AML-193 (cell line): ENCODE results near the gene CCDC188.
"Not testable (repeated sequence)": the region's sequence is repeated elsewhere in the genome, so short reads cannot be mapped to it uniquely, and the experiment has no call there.

Experiments
- DNase-seq, 2 experiments: peaks; one replicate each; lab custom pipeline; 2025; lab: John Stamatoyannopoulos, UW

Gene CCDC188

DNA sequence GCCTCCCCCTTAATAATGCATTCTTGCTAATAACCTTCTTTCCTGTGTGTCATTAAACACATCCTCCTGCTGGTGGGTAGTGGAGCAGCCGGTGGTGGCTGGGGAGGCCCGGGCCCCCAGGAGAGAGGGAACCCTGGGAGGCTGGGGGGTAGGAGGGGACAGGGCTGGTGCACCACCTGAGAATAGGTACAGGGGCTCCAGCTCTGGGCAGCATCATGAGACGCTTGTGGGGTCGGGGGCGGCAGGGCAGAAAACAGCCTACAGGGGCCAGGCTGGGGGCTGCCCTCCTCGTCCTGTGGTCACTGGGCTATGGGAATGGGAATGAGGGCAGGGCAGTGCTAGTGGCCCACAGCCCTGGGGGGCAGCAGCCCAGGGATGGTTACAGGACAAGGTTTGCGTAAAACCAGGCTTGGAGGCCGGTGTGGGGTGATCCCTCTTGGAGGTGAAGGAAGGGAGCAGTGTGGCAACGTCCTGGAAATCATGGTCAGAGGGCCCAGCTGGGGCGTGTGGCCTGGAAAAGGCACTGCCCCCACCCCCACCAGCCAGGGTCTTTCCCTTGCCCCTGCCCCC lies 18.5 kb upstream of the CCDC188 start:
- DNase-seq: no peak

DNA sequence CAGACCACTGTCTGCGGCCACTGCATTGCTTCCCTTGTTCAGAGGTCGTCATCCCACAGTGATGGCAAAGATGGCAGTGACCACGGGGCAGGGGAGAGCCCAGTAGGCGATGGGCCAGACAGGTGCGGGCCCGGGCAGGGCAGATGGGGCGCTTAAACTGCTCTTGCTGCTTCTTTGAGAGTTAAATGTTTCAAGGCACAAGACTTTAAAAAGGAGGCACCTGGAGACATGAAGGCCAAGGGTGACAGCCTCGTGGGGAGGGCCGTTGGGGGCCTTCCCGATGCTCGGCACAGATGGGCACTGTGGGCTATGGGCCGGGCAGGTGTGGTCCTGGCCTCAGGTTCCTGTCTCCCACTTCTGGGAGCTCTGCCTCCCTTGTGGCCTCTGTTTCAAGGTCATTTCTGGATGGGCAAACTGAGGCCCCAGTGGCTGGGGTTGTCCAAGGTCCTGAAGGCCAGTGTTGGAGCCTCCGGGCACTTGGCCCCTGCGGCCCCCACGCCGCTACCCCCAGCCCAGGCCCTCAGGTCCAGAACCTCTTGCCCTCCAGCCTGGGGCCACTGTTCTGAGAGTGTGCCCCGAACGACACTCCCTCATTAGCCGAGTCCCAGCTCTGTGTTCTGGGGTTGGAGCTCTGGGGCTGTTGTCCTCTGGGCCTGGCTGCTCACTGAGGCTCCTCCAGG lies 16.9 kb upstream of the CCDC188 start:
- DNase-seq: no peak

DNA sequence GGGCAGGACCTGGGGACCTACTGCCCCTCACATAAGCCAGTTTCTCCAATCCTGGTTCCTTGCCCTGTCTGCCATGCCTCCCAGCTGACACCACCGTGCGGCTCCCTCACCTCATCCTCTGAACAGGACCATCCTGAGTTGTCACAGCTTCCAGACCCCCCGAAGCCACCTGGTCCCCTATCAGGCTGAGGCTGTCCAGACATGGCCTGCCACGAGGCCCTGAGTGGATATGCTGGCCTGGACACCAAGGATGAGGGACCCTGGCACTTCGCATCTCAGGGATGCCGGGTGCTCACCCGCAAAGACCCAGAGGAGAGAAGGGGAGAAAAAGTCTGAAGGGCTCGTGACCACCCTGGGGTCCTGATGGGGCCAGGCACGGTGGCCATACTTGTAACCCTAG lies 15.8 kb upstream of the CCDC188 start:
- no peak for DNase-seq

DNA sequence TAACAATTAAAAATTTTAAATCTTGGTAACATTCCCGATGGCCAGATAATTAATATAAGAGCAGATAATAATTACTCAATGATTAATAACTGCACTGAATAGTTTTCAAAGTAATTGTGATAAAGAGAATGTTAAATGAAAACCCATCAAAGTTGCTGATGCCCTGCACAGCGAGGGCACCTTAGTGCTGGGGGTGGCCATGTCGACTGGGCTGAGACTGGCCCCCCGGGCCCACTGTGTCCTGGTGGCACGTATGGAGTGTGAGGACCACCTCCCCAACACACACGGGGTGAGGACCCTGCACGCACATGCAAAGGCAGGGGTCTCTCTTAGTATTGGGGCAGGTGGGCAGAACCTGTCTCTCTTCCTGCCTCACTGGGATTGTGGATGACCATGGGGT lies 15.1 kb upstream of the CCDC188 start:
- DNase-seq: no peak

DNA sequence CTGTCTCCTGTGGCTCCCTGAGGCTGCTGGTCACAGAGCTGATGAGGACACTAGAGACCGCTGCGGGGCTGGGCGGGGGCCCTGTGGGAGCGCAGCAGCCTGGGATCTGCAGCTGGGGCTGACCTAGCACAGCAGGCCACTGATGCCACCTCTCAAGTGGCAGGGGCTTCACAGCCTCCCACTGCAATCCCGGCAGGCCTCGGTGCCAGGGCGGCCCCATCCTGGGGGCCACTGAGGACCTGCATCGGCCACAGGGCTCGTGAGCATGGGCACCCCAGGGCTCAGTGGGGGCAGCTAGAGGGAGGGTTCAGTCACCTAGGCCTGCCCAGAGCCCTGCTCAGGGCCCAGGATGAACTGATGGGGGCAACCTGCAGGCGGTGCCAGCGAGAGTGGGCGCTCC lies 14.6 kb upstream of the CCDC188 start:
- DNase-seq: no peak

DNA sequence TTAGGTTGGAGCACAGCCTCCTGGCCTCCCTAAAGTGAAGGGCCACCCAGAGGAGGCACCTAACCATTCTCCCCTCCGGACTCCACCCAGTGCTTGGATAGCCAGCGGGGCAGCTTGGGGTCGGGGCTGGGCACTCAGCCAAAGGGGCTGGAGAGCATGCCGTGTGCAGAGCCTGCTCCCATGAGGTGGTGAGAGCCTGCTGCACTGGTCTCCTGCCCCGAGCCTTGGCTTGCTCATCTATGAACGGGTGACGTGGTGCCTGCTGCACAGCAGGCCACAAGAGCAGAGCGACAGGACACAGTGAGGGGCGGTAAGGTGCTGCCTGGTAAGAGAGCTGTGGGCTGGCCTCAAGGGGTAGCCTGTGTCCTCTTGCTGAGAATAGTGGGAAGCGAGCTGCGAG lies 14.0 kb upstream of the CCDC188 start:
- no peak for DNase-seq

DNA sequence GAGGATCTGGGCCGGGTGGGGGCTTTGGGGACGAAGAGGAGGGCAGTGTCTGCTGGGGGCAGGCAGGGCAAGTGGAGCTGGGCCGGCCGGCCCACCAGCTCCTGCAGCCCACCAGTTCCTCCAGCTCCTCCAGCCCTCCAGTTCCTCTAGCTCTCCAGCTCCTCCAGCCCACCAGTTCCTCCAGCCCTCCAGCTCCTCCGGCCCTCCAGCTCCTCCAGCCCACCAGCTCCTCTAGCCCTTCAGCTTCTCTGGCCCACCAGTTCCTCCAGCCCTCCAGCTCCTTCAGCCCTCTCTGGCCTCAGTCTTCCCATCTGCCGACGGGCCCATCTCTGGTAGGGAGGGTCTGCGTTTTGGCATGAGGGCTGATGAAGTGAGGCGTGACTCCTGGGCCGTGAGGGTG lies 9.2 kb upstream of the CCDC188 start:
- no peak for DNase-seq

DNA sequence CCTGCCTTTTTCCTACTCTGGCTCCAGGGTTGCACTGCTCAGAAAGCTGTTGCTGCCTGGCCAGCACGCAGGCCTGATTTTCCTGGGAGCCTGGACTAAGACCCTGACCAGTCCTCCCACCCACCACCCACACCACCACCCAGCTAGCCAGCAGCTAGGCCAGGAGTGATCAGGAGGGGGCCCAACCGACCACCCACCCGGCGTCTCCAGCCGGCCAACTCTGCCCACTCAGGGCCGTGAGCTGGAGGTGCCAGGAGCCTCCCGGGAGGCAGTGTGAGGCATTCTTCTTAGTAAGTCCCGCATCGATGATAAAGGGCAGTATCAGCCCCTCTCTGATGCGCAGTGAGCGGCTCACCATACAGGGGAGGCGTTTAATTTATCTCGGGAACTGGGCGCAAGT lies 8.7 kb upstream of the CCDC188 start:
- DNase-seq: not testable (repeated sequence)

DNA sequence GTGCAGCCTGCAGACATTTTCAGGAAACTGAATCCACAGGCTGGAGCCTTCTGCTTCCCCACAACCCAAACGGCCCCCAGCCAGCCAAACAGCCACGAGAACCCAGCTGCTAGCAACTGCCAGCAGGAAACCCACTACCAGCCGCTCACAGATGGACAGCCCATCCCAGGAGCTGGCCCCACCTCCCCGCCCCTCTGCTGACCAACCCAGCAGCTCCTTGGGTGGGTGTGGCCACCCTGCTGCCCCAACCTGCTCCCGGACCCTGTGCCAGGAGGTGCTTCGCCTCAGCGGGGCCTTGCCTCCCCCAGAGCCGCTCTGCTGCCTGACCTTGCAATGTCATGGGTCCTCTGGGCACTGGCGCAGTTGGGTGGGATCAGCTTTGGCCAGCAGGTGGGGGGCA lies 8.2 kb upstream of the CCDC188 start:
- no peak for DNase-seq

DNA sequence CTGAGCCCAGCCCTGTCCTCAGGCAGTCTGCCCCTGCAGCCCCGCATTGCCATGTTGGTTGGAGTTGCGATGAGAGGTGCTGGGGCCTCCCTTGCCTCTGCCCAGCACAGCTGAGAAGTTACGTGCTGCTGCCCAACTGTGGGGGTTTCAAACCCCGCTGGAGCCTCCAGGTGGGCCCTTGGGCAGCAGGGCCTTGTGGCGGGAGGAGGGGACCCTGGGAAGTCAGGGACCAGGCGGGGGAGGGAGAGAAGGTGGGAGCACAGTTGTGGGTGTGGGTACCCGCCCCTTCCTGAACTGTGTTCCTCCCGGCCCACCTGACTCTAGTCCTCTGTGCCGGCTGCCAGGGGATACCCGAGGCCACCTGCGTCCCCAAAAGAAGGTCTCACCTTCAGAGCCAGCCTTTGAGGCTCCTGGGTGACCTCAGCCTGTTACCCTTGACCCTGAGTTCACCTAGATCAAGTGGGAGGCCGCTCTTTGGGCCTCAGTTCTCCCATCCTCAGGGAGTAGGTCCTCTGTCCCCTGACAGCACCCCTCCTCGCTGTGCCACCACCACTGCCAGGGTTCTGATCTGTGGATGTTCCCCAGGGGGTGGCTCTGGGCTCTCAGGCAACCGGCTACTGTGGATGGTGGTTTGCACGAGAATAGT lies 7.7 kb upstream of the CCDC188 start:
- DNase-seq: no peak

DNA sequence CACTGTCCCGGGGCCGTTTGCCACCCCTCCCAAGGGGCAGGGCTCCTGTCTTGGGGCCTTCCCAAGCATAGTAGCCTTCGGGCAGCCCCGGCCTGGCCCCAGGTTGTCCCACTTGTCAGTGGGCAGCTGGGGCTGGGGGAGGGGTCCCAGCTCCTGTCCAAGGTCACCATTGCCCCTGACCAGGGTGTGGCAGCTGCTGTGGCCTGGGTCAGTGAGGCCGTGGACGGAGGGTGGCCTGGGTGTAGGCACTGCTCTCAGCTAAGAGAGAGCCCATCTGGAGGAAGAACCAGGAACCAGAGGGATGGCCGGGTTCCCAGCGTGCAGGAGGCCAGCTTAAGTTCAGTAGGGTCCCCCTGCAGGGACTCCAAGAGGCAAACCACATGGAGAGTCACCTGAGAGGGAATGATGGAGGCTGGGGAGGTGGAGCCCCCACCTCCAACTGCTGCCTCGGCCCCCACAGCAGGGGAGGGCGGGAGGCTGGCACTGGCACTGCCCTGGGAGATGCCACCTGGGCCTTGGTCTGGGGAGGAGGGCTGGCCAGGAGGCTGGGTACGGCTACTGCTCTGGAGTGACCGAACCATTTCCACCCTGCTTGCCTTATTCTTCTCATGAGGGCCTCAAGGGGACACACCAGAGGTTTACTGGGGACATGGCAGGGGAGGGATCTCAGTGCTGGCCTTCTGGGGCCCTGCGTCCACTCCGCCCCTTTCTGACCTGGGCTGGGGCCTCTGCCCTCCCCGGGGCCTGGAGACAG lies 6.8 kb upstream of the CCDC188 start:
- no peak for DNase-seq

DNA sequence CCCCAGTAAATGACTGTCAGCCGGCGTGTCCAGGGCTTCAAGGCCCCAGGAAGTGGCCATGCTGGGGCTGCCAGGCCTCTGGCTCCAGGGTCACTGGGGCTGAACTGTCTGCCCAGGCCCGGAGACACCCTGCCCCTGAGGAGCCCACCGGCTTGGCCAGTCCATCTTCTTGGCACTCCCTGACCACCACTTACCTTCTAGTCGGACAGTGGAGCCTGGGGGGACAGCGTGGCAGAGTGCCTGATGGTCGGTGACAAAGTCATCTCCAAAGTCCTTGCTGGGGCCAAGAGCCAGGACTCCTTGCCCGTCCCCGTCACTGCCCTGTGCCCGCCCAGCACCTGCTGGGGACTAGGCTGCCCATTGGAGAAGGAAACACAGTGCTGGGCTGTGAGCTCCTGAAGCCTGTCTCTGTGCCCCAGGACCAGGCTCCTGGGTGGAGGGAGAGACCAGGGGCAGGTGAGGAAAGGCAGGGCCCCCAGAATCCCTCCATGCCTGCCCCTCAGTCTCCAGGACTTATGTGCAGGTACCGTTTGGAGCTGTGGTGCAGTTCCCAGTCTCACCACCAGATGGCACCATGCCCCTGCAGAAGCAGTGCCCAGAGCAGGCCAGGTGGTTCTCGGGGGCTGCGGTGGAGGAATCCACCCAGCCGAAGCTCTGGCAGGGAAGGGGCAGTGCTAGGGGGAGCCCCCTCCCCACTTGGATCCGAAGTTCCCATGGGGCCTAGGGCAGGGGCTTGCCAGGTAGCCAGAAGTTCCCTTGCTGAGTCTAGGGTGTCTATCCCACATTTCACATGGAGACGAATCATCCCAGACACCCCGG lies 6.0 kb upstream of the CCDC188 start:
- DNase-seq: peak; percentile 19 to 24

DNA sequence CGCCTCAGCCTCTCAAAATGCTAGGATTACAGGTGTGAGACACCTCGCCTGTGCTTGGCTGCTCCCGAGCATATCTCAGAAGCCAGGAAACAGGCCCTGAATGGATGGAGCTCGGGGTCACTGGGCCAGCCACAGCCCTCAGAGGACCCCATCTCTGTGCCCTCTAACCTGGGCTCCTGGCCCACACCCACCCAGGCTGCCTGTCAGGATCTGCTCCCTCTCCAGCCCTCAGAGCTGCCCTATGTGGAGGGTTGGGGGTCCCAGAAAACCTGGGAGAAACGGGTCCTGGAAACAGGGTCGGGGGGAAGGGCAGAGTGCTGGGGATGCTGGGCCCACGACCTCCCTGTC lies 5.2 kb upstream of the CCDC188 start:
- DNase-seq: no peak

DNA sequence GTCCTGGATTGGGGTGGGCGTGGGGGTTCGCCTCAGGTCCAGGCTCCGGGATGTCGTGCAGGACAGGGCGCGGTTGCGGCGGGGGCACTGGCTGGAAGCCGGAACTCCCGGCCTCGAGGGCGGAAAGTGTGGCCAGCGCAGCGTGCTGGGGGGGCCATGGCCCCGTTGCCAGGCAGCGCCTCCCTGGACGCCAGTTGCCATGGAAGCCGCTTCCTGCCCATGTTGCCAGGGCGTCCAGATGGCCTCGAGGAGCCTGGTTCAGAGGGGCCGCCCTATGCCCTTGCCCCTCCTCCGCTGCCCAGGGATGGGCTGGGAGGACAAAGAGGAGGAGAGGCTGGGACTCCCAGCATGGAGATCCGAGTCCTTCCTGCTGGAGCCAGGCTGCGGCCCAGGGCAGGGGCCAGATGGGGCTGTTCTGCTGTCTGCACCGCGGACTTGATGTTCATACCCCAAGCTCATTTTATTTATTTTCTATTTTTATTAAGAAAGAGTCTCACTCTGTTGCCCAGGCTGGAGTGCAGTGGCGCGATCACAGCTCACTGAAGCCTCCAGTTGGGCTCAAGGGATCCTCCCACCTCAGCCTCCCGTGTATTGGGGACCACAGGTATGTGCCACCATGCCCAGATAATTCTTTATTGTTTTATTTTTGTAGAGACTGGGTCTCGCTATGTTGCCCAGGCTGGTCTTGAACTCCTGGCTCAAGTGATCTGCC lies 4.6 kb upstream of the CCDC188 start:
- no peak for DNase-seq

DNA sequence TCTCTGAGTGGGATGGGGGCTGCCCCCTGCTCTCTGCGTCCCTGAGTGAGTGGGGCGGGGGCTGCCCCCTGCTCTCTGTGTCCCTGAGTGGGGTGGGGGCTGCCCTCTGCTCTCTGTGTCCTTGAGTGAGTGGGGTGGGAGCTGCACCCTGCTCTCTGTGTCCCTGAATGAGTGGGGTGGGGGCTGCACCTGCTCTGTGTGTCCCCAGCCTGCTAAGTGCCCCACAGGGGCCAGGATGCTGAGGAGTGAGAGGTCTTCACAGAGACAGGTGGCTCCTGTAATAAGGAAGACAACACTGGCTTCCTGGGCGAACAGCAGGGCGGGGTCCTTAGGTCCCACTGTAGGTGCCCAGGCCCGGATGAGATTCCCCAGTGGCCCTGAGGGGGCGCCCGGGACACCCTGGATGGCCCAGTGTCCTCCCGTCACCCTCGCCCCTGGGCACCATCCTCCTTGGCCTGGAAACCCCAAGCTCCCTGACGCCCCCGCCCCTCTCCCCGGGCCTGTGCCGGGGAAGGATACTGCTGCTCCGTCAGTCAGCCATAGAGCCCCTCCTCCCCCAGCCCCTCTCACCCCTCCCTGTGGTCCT lies 3.8 kb upstream of the CCDC188 start:
- no peak for DNase-seq

DNA sequence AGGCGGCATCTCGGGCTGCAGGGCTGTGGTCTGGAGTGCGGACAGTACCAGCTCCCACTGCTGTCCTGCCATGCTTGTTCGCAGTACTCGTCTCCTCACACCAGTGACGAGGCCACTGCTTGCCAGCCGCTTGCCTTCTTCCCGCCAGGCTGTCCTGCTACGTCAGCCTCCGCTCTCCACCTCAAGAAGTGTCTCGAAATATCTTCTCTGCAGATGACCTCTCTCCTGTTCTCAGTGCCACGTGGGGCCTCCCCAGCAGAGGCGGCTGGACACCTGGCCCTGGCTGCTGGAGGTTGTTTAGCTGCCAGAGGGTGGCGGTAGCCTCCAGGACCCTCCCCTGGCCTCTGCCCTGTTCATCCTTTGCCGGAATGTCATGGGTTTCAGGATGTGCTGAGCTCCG lies 3.1 kb upstream of the CCDC188 start:
- DNase-seq: no peak

DNA sequence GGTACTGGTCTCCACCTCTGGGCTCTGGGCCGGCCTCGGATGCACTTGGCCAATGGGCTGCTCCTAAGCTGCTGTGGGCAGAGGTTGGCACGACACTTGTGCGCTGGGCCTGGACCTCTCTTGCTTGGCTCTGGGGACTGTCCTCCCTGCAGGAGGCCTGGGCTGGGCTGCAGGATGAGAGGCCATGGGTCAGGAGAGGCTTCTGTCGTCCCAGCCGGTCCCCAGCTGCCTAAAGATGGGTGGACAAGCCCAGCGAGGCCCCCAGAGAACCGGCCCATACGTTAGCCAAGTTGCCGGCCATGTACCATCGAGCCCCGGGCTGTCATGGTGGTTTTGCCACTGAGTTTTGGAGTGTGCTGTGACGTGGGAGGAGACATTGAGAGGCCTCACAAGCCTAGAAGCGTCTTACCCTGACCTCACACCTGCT lies 1.6 kb upstream of the CCDC188 start:
- DNase-seq: no peak

DNA sequence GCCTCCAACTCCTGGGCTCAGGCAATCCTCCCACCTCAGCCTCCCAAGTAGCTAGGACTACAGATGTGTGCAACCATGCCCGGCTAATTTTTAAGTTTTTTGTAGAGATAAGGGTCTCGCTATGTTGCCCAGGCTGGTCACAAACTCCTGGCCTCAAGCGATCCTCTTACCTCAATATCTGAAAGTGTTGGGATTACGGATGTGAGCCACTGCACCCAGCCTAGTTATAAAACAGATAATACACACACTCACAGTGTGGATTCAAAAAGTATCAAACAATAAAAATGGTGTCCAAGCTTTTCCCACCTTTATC lies 377 bp upstream of the CCDC188 start:
- no peak for DNase-seq

DNA sequence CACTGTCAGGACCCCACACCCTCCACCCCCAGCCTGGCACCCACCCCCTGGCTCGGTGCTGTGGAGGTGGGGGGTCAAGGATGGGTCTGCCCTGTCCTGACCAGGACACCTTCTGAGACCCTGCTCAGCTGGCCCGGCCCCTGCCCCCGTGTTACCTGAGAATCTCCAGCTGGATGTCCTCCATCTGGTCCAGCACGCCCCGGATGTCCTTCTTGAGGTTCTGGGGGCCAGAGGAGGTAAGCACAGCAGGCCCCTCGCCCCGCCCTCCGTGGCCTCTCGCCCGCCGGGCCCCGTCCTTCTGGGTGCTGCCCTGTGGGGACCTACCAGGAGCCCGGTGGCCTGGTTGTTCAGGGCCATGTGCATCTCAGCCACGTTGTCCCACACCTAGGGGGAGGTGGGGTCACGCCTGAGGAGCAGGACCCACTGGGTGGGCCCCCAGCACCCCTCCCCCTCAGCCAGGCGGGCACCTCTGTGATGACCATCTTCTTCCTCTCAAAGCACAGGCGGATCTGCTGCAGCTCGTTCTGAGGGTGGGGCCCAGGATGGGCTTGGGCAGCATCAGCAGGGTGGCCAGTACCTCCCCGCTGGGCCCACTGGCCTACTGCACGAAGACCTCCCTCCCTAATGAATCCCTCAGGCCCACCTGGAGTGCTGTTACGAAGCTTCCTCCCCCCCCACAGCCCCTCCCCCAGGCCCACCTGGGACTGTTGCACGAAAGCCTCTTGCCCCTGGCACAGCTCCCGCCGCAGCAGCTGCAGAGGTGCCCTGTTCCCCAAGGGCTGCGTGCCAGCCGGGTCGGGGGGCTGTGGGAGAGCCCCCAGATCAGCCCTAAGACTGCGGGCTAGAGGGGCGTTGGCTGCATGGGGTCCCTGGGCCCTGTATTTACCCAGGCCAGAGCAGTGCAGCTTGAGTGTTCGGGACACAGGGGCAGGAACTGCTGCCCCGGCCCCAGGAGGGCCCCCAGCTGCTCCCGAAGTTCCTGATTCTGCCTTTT lies 1.3 kb downstream of the CCDC188 start:
- no peak for DNase-seq

DNA sequence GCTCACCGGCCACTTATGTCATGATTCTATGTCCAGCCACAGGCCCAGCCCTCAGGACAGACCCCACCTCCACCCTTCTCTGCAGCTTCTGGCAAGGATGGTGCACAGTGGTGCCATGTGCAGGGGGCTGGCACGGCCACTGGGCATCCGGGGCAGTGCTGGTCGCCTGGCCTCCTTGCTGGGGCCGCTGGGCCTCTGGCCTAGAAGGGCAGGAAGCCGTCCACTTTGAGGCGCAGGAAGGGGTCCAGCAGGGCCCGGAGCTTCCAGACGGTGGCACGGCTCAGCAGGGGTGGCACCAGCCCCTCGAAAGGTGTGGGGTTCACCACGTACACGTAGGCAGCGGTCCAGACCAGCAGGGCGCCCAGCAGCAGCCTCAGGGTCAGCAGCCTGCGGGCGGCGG lies 2.4 kb downstream of the CCDC188 start:
- no peak for DNase-seq
